ENCODE measurements around the gene PCK2.
A peak's percentile ranks its signal among the peaks of the same experiment; 100 is the strongest.

Gene PCK2

DNA sequence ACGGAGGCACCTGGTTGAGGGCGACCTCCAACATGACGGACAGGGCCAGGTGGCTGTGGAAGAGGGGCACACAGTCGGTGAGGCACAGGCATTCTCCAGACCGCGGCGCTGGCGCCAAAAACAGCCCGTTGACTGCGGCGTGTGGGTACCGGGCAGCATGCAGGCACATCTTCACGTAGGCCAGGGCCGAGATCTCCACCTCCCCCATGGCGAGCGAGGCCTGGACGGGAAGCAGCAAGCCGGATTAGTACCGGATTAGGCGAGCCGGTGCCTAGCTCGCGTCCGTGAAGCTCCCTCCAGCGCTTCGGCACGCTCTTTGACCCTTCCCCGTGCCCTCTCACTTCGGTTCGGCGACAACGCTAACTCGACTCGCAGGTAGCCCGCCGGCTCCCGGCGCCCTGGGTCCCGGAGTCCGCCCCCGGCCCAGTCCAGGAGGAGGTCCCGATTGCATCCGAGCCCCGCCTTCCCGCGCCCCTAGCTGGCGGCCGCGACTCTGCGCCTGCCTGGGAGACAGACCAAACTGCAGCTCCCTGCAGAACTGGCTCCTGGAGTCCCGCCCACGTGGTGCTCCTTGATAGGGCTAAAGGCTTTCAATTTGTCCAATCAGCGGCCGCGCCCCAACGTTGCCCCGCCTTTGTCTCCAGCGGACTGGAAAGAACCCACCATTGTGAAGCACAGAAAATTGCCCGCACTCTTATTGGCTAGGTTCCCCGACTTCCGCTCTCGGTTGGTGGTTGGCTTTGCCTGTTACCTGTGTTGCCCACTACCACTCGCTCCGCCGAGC is 47.2 kb downstream of the PCK2 start, which contains the start of gene EMC9:
TSS of gene EMC9 (minus strand) at position 495 of the 784 bp plus-strand sequence. CDS start at position 208, 287 bp downstream.
- peak; percentile 100 for DNase-seq

DNA sequence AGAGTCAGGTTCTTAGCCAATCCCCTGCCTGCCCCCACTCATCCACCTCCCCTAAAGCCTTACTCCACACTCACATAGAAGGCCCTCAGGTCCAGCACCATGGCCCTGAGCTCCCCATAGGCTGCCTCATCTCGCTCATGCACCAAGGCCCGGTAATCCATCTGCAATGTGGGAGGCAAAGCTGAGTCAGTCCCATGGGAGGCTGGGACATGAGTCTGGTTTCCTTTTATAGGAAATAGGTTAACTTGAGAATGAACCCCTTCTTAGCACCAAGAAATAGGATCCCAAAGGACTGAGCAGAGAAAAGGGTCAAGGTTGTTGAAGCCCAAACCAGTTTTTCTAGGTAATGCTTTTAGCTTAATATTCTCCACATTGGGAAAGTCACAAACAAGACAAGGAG is 49.4 kb downstream of the PCK2 start:
- DNase-seq, result no peak

DNA sequence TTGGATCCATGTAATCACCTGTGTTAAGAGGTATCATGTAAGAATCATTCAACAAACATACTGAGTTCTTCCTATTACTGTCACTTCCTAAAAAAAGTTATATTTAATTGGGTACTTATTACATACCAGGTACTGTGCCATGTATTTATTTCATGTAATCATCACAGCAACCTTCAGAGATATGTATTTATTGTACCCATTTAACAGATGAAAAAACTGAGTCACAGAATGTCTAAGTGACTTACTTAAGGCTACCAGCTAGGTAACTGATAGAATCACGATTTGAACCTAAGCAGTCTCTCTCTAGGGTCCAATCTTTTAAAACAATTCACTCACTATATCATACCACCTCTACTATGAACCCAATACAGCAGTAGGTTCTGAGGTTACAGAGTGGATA is 50.3 kb downstream of the PCK2 start:
- DNase-seq, result no peak

DNA sequence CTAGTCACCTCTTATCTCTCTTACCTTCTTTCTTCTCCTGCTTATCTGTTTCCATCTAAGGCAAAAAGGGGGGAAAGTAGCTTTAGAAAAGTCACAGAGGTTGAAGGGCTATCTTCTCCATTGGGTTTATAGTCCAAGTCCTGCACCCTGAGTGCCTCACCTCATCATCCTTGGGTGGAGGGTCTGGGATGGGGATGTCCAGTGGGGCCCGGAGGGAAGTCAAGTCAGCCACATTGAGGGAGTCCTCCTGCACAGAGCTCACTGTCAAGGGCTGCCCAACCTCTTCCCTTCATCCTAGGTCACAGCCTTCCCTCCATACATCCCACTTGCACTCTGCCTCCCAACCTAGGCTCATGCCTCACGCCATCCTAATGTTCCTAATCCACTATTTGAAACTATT is 51.1 kb downstream of the PCK2 start:
- DNase-seq, result no peak

DNA sequence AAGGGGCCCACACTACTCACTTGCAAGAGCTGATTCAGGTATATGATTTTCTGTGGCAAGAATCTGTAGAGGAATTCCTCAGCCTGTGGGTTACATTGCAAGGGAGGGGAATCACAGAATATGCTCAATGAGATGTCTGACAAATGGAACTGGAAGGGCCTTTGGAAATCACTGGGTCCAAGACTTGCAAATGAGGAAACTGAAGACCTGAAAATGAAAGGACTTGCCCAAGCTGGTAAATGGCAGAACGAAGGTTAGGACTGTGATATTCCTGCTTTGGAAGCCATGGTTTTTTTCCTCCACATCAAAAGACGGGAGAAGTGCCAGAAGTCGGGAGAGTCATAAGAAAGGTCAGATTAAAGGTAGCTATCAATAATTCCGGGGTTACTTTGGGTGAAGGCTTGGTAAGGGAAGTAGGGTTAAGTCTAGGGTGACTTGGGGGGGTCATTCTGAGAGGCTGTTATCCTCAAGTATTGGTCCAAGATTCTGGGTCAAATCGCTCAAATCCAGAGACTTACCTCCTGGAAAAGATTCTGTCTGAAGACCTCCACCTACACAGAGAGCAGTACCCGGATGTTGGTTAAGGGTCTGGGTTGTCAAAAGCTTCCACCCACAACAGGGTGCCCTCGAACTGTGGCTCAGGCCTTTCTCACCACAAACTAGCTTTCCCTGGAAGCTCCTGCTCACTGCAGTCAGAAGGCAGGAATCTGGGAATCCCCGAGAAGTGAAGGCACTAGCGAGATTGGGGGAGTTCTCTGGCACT is 51.8 kb downstream of the PCK2 start:
- peak; percentile 50 for DNase-seq

DNA sequence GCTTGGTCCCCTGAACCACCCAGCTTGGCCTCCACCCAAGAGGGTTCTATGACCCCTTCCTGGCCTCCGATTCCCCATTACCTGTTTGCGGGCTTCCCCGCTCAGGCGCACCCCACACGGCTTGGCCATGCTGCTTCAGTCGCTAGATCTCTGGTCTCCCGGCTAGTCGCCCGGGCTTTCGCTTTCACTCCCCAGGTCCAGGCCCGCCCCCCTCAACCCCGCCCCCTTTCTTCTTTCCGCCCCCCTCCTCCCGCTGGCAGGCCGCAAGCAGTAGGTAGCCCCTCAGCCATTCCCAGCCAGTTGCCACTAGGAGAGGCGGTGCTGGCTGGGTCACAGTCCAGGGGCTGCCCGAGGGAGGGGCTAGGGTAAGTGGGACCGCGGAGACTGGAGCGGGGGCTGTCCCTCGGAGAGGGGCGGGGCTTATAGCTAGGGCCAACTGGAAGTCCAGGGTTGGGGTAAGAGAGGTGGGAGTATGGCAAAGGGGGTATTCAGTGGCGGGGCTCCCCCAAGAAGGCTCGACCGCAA is 52.4 kb downstream of the PCK2 start, which contains the start of gene PSME2:
TSS of gene PSME2 (minus strand) at position 158 of the 525 bp plus-strand sequence. CDS start at position 129, 29 bp downstream.
- peak; percentile 98 for DNase-seq

GRCh38 chr14:24146978-24147760 is 53.1 kb downstream of the PCK2 start, which contains the start of gene RNF31:
TSS of gene RNF31 (plus strand) at chr14:24147498. CDS start at chr14:24147699, 201 bp downstream.
- DNase-seq, result peak; percentile 98

DNA sequence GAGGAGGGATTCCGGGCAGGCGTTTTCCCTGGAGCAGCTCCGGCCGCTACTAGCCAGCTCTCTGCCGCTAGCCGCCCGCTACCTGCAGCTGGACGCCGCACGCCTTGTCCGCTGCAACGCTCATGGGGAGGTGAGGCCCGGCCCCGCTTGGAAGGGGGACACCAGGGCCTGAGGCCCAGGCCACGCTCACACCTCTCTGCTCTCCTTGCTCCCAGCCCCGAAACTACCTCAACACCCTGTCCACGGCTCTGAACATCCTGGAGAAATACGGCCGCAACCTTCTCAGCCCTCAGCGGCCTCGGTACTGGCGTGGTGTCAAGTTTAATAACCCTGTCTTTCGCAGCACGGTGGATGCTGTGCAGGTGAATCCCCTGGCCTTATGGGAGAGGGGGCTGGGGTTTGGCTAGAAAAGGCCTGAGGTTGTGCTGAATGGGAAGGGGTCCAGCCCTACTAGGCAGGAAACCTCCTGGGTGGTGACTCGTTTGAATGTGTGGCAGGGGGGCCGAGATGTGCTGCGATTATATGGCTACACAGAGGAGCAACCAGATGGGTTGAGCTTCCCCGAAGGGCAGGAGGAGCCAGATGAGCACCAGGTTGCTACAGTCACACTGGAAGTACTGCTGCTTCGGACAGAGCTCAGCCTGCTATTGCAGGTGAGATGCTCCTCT is 53.8 kb downstream of the PCK2 start:
- DNase-seq, result no peak

- no peak for DNase-seq
Observed at GRCh38 chr14:24149302-24149969, 55.3 kb downstream of the PCK2 start.

GRCh38 chr14:24150061-24150460 is 56.0 kb downstream of the PCK2 start:
- no peak for DNase-seq

DNA sequence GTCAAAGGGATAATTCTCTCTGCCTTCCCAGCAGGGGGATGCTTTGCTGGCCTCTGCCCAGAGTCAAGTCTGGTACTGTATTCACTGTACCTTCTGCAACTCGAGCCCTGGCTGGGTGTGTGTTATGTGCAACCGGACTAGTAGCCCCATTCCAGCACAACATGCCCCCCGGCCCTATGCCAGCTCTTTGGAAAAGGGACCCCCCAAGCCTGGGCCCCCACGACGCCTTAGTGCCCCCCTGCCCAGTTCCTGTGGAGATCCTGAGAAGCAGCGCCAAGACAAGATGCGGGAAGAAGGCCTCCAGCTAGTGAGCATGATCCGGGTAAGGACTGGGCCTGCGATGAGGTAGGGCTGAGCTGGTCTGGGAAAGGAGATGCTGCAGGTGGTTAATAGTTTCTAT is 56.5 kb downstream of the PCK2 start:
- no peak for DNase-seq

GRCh38 chr14:24150993-24151392 is 56.9 kb downstream of the PCK2 start:
- DNase-seq, result no peak

DNA sequence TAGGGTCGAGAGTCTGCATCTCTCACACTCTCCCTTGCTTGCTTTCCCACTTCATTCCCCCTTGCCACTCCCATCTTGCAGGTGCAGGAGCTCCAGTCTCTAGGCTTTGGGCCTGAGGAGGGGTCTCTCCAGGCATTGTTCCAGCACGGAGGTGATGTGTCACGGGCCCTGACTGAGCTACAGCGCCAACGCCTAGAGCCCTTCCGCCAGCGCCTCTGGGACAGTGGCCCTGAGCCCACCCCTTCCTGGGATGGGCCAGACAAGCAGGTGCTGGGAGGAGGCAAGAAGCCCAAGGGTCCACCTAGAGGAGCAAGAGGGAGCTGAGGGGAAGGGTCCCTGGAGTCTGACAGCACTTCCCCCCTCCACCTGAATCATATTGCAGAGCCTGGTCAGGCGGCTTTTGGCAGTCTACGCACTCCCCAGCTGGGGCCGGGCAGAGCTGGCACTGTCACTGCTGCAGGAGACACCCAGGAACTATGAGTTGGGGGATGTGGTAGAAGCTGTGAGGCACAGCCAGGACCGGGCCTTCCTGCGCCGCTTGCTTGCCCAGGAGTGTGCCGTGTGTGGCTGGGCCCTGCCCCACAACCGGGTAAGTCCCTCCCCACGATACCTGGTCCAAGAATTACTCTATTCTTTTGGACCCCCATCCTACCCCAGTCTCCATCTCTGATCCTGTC is 57.4 kb downstream of the PCK2 start:
- no peak for DNase-seq

Measured in NCI-H1105 treated with DMSO at 0.1 percent for 48 hours (cell line).